NT2/D1 (cell line): ENCODE results near the gene ANK3.

Source experiments
- SUZ12 ChIP-seq: IDR thresholded peaks from 2 replicates; pipeline ENCODE4 v1.6.1; 2011; ENCODE audit not compliant: insufficient read length, insufficient read depth; ENCODE audit errors: extremely low read depth
- YY1 ChIP-seq: IDR thresholded peaks from 2 replicates; pipeline ENCODE4 v1.6.1; 2011; ENCODE audit not compliant: insufficient read length, insufficient read depth

GRCh38 chr10:60390224-60390626, 550 bp upstream of the ANK3 start:
- TF ChIP-seq YY1 (no peak), SUZ12 (no peak)
